Activated CD4-positive, CD25-positive, alpha-beta regulatory T cell (primary cell): Measurements from ENCODE around the gene CBARP.
"Not testable (repeated sequence)": the region's sequence is repeated elsewhere in the genome, so short reads cannot be mapped to it uniquely, and the experiment has no call there.

Experiments
- DNase-seq, 4 experiments: peaks; one replicate each; lab custom pipeline; 2025; lab: John Stamatoyannopoulos, UW

The CBARP gene

DNA sequence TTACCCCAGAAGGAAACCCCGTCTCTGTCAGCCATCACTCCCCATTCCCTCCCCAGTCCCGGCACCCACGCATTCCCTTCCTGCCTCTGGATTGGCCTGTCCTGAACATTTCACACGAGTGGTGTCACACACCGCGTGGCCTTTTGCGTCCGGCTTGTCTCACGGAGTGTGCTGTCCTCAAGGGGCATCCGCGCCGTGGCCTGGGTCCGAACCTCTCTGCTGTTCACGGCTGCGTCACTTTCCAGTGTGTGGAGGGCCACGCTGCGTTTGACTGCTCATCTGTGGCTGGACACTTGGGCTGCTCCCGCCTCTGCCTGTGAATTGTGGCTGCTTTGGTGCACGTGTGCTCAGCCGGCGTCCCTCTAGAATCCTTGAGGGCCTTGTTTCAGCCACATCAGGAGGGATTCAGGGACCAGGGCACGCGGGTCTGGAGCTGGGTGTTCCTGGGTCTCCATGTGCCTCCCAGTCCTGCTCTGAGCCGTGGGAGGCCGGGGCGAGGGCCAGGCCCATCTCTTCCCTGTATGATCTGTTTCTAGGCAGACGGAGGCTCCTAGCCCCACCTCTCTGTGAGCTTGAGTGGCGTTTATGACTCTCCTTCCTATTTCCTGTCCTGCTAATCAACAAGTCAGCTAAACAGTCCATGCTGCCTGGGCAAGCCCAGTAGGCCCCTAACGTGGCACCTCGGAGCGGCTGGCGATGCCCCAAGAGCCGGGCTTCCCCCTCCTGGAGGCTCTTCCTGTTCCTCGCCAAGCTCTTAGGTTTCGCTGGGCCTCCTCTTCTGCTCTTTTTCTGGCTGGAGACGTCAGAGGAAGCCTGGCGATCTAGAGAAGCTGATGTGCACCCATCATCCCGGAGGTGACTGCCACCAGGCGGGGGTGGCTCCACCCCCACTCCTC is 24.2 kb downstream of the CBARP start:
- DNase-seq = peak in 1 of 4 experiments; percentile 38

DNA sequence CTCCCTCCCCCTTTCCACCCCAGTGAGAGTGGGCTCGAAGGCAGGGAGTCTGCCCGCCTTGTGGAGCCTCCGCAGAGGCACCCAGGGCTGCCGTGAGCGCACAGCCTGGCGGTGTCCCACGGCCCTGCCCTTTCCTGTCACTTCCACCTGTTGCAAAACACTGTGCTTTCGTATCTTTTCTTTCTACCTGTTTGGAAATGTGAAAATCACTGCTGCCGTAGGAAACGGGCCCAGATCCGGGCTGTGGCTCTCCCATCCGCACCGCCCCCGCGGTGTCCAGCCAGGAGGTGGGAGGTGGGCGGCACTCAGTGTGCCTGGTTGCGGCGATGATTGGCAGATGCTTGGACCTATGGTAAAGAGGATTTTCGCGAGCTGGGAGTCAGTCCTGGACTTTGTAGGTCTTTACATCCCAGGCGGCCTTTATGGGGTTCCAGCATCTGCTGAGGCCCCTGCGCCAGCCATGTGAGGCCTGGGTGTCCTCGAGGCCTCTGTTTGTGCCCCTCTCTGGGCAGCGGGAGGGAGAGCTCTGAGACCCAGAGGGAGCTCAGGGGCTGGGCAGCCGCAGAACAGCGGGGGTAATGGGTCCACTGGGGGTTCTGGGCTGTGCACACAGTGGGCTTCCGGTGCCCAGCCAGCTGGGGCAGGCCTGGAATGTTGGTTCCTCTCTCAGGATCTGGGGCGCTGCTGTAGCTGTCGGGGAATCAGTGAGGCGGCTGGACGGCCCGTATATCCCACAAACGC is 26.1 kb downstream of the CBARP start:
- no peak for DNase-seq

GRCh38 chr19:1210227-1210538 is 27.6 kb downstream of the CBARP start:
- no peak for DNase-seq

DNA sequence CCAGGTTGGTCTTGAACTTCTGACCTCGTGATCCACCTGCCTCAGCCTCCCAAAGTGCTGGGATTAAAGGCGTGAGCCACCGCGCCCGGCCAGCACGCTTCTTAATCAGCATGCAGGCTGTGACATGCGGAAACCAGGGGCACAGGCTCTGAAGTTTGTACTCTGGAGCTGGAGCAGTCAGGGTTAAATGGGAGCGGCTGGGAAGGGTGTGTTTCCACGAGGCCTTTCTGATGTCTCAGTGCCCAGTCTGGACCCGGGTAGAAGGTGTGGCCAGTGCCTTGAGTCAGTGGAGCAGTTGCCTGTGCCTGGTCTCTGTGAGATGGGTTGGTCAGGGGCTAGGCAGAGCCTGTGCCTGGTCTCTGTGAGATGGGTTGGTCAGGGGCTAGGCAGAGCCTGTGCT is 29.0 kb downstream of the CBARP start:
- not testable (repeated sequence) for DNase-seq

DNA sequence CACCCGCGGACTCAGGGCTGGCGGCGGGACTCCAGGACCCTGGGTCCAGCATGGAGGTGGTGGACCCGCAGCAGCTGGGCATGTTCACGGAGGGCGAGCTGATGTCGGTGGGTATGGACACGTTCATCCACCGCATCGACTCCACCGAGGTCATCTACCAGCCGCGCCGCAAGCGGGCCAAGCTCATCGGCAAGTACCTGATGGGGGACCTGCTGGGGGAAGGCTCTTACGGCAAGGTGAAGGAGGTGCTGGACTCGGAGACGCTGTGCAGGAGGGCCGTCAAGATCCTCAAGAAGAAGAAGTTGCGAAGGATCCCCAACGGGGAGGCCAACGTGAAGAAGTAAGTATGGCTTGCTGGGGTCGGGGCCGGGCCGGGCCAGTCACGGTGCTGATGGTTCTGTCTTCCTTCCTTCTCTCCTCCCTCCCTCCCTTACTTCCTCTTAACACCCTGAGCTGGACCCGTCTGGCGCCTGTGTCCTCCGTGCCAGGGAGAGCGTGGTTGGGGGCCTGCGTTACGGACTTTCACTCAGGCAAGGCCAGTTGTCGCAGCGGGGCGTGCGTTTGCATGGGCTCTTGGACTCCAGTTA is 30.8 kb downstream of the CBARP start:
- DNase-seq = no peak

- no peak for DNase-seq
Measured at GRCh38 chr19:1206150-1206863, 31.5 kb downstream of the CBARP start.

GRCh38 chr19:1205114-1206099 is 32.4 kb downstream of the CBARP start, which contains the start of gene STK11:
Gene STK11, plus strand, starts transcription at chr19:1205778. Its CDS starts 1,136 bp downstream, at chr19:1206914.
- peak; percentile 98 to 99 (median 99) for DNase-seq

- not testable (repeated sequence) for DNase-seq
Measured at GRCh38 chr19:1200614-1201013, 37.2 kb downstream of the CBARP start.

- no peak for DNase-seq
Measured at GRCh38 chr19:1199531-1199930, 38.3 kb downstream of the CBARP start.

DNA sequence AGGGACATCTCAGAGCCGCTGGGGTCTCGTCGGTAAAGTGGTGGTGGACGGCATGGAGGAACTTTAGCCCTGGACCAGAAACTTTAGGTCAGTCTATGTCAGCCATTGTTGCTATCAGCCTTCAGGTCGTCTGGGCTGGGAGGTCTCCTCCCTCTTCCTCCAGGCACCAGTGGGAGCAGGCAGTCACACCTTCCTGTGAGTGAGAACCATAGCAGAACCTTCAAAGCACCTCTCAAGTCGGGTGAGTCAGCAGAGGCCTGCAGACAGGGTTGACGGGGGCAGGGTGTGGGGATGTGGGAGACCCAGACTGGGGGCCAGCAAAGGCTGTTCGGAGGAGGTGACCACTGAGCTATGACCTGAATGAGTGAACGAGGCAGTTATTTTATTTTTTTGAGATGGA is 48.4 kb downstream of the CBARP start:
- DNase-seq = no peak

DNA sequence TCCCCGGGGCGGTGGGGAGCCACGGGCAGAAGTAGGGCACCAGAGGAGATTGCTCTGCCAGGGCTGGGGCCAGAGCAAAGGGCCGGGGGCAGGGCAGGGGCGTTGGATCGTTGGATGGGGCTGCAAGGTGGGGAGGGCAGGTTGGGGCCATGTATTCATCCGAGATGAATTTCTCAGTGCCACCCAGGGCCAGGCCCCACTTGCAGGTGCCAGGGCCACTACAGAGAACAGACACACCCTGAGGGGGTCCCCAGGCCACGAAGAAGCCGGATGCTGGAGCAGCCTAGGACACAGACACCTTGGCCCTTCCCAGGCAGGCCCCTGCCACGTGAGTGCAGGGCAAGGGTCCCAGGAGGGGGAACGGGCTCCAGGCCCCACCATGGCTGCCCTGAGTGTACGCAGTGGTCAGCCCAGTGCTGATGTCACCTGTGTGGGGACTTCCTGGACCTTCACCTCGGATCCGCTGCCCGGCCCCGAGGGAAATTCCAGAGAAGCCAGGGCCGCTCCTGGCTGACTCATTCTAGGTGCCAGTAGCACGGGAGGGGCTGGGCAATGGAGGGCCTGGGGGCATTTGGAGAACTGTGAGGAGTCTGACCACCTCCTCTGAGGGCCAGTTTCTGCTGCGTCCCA is 54.1 kb downstream of the CBARP start:
- DNase-seq = no peak

GRCh38 chr19:1182727-1183126 is 55.1 kb downstream of the CBARP start:
- no peak for DNase-seq

GRCh38 chr19:1182068-1182467 is 55.7 kb downstream of the CBARP start:
- DNase-seq = no peak

GRCh38 chr19:1181606-1182005 is 56.2 kb downstream of the CBARP start:
- no peak for DNase-seq
